Measurements from ENCODE around the gene PPP4R4.
"Not testable (repeated sequence)": the region's sequence is repeated elsewhere in the genome, so short reads cannot be mapped to it uniquely, and the experiment has no call there.

DNA sequence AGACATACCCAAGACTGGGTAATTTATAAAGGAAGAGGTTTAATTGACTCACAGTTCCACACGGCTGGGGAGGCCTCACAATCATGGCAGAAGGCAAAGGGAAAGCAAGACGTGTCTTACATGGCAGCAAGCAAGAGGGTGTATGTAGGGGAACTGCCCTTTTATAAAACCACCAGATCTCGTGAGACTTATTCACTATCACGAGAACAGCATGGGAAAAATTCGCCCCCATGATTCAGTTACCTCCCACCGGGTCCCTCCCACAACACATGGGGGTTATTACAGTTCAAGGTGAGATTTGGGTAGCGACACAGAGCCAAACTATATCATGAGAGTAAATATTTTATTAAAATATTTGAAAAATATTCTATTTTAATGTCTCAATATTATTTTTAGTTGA is 94.5 kb downstream of the PPP4R4 start:
- TF ChIP-seq CTCF (IDR thresholded peaks at IDR 0.05; ENCODE audit: low read depth, low read length); EZH2phosphoT487 (IDR thresholded peaks at IDR 0.05; ENCODE audit: low read depth): not testable (repeated sequence)

All from OCI-LY3 (cell line).